Small intestine (tissue), 7 donors: Measurements from ENCODE around the gene CXADR. TPM values are rescaled to one million over a fixed set of nuclear protein-coding genes. Genes with fewer than 3 reads are reported as not detected.
A peak's percentile ranks its signal among the peaks of the same experiment; 100 is the strongest.

Experiments
- DNase-seq, 2 donors: peaks; one replicate each; pipeline versions ENCODE4 v3.0.0 to v3.0.0-alpha.2; 2013
- FAIRE-seq: peaks from 2 replicates; lab custom pipeline; 2012; peaks lifted over from hg19 to GRCh38; lab: Jason Lieb, UNC
- H3K27ac ChIP-seq, 3 donors: one replicate each; pipeline ENCODE4 v1.5.1; 2013; ENCODE audit warnings: low read length in 2 of 3, mild to moderate bottlenecking in 2 of 3, control low read depth in 1 of 3, inconsistent platforms in 1 of 3, low read depth in 1 of 3, moderate library complexity in 1 of 3
- H3K27me3 ChIP-seq, 3 donors: one replicate each; pipeline ENCODE4 v1.6.1; 2013; ENCODE audit warnings: low read length in 3 of 3, inconsistent platforms in 1 of 3; ENCODE audit not compliant: control insufficient read depth in 3 of 3, insufficient read depth in 3 of 3
- H3K36me3 ChIP-seq, 3 donors: one replicate each; pipeline ENCODE4 v1.6.1; 2013; ENCODE audit warnings: low read length in 3 of 3, inconsistent platforms in 1 of 3, low read depth in 1 of 3, mild to moderate bottlenecking in 1 of 3, moderate library complexity in 1 of 3; ENCODE audit not compliant: control insufficient read depth in 3 of 3, insufficient read depth in 2 of 3
- H3K4me1 ChIP-seq, 3 donors: one replicate each; pipeline ENCODE4 v1.6.1; 2013; ENCODE audit warnings: low read length in 2 of 3, inconsistent platforms in 1 of 3, low read depth in 1 of 3, mild to moderate bottlenecking in 1 of 3, moderate library complexity in 1 of 3; ENCODE audit not compliant: control insufficient read depth in 3 of 3, insufficient read depth in 2 of 3
- H3K4me3 ChIP-seq, 3 donors: one replicate each; pipeline ENCODE4 v1.5.1; 2013; ENCODE audit warnings: low read length in 3 of 3, control low read depth in 1 of 3, inconsistent platforms in 1 of 3, low read depth in 1 of 3, mild to moderate bottlenecking in 1 of 3, moderate library complexity in 1 of 3
- H3K9me3 ChIP-seq, 2 donors: one replicate each; pipeline ENCODE4 v1.6.1; 2013; ENCODE audit warnings: low read depth in 1 of 2, low read length in 1 of 2; ENCODE audit not compliant: control insufficient read depth in 2 of 2, insufficient read depth in 1 of 2
- WGBS, 3 donors: extraction: QIAGEN DNeasy Blood & Tissue Kit; methylation state at CpG; one replicate each; pipeline ENCODE4 v1.1.7; 2013; 5-methylcytosine and 5-hydroxymethylcytosine counted together
- polyA plus RNA-seq, 4 donors: library from polyadenylated mRNA; stranded (reverse) in 3 of 4; unstranded in 1 of 4; fragments of 200-250 nt in 3 of 4; fragments of 120-200 nt in 1 of 4; gene quantifications; one replicate each; pipeline versions ENCODE4 v1.2.1 to v1.2.3, GENCODE V29; 2013
- donor health status: healthy with polysubstance abuse.
- donor health status: control.
- donor health status: control.
- donor health status: Bipolar disorder and iron deficiency.
- donor health status: healthy.

The CXADR gene
- polyA plus RNA-seq, 4 donors: 12.5 to 64.8 (median 35.7) TPM

DNA sequence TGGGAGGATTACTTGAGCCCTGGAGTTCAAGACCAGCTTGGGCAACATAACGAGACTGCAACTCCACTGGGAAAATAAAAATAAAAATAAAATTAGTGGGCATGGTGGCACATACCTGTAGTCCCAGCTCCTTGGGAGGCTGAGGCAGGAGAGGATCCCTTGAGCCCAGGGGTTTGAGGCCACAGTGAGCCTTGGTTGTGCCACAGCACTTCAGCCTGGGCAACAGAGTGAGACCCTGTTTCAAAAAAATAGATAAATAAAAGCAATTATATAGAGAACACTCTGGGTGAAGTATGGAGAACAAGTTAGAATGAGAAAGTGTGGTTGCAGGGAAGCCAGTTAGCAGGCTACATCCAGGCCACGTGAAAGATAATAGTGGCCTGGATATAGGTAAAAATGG lies 25.7 kb downstream of the CXADR start:
- Histone ChIP-seq H3K9me3 (no peaks in the 10 kb centered on the region), H3K27ac (no peak overlapping the region), H3K4me1 (peaks cover 0 to 8% (median 2%) of the 10 kb centered on the region in 3 donors), H3K27me3 (no peaks in the 10 kb centered on the region), H3K36me3 (peaks cover 0 to 21% (median 2%) of the 10 kb centered on the region in 3 donors), H3K4me3 (no peak overlapping the region)
- DNase-seq (no peak), FAIRE-seq (no peak)
- WGBS, 3 donors: 56 to 82% (median 73%) methylated on average over 2 of the region's 2 CpGs

DNA sequence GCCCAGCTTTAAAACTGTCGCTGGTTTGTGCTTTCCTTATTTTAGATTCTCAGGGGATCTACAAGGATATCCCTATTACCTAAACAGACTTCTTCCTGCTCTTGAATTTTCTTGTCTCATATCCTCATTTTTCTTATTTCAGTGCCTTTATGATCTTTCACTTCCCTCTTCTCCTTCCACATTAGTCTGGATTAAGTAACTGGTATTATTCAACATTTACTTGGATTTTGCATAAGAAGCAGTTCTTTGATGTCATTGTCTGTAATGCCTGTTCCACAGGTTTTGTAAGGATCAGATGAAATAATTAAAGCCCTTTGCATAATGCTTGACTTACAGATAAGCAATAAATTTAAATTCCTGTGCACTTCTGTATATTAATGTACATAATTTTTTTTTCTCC lies 26.5 kb downstream of the CXADR start:
- WGBS, 3 donors: 63 to 86% (median 78%) methylated on average over 1 of the region's 1 CpG
- no peak overlapping the region for H3K27ac ChIP-seq

DNA sequence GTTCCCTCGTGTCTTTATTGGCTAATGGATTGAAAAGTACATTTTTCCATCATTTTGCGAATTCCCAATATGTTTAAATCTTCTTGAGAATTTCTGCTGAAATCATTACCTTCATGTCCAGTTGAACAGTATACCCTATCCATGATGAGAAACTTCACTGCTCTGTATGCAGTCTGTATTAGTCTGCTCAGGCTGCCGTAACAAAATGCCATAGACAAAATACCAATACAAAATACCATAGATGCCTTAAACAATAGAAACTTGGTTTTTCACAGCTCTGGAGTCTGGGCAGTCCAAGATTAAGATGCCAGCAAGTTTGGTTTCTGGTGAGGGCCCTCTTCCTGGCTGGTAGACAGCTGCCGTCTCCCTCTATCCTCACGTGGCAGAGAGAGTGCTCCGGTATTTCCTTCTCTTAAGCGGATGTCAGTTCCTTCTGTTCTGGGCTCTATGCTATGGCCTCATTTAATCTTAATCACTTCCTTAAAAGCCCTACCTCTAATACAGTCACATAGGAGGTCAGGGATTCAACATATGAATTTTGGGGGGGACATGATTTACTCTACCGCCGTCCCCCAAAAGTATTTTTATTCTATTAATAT lies 27.0 kb downstream of the CXADR start:
- WGBS, 3 donors: 85 to 91% (median 90%) methylated on average over 9 of the region's 9 CpGs
- peaks cover 0 to 8% (median 4%) of the 10 kb centered on the region in 3 donors for H3K4me1 ChIP-seq
- H3K4me3 ChIP-seq: no peak overlapping the region
- H3K27ac ChIP-seq: no peak overlapping the region
- H3K36me3 ChIP-seq: peaks cover 0 to 19% (median 2%) of the 10 kb centered on the region in 3 donors
- FAIRE-seq (no peak), DNase-seq (no peak)
- H3K27me3 ChIP-seq: no peaks in the 10 kb centered on the region
- H3K9me3 ChIP-seq: no peaks in the 10 kb centered on the region

More for the DNA sequence above, 26.5 kb downstream of the CXADR start:
- no peak overlapping the region for H3K4me3 ChIP-seq
- DNase-seq (no peak), FAIRE-seq (no peak)
- H3K9me3 ChIP-seq: no peaks in the 10 kb centered on the region
- no peaks in the 10 kb centered on the region for H3K27me3 ChIP-seq
- peaks cover 0 to 19% (median 2%) of the 10 kb centered on the region in 3 donors for H3K36me3 ChIP-seq
- peaks cover 0 to 8% (median 2%) of the 10 kb centered on the region in 3 donors for H3K4me1 ChIP-seq

DNA sequence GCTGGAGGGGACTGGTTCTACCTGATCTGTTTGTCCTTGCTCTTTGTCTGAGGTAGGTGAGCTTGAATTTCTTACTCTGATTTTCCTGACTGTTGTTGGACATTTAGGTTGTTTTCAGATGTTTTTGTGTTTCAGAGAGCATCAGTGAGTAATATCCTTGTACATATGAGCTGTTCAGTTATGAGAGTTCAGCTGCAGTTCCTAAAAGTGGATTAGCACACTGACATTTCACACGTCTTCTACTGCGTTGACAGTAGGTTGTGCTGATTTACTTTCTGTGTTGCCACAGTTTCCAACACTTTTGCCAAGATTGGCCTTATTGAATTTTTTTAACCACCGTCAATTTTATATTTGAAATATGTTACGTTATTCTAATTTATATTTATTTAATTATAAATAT lies 27.7 kb downstream of the CXADR start:
- H3K27ac ChIP-seq: no peak overlapping the region
- H3K4me3 ChIP-seq: no peak overlapping the region
- H3K27me3 ChIP-seq: no peaks in the 10 kb centered on the region
- WGBS, 3 donors: 81 to 91% (median 90%) methylated on average over 4 of the region's 4 CpGs
- no peaks in the 10 kb centered on the region for H3K9me3 ChIP-seq
- peaks cover 0 to 8% (median 4%) of the 10 kb centered on the region in 3 donors for H3K4me1 ChIP-seq
- DNase-seq: no peak
- H3K36me3 ChIP-seq: peaks cover 0 to 14% (median 2%) of the 10 kb centered on the region in 3 donors
- FAIRE-seq: no peak

DNA sequence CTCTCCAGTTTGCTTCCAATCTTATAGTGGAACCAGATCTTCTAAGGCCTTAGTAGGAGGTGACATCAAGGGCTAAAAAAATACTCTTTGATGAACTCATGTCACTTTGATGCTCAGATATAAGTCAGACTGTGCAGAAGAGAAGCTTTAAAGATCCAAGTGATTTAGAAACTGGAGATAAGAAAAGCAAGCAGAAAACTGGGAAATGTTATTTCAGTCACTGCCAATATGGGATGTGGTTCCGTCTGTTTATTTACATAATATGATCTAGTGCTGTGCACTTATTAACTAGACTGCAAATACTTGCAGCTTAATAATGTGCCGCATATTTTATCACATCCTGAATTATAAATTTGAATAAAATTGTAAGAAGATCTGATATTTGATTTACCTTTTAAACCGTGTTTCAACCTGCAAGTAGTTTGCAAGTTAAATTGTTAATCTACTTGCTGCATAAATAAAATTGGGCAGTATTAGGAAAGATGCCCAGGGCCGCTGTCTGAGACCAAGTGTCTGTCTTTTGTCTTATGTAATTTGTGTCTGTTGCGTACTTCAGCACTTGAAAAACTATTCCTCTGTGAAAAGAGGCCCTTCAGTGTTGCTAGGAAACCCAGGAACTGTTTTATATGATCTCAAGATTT lies 29.6 kb downstream of the CXADR start:
- H3K4me3 ChIP-seq: no peak overlapping the region
- peaks cover 0 to 8% (median 4%) of the 10 kb centered on the region in 3 donors for H3K4me1 ChIP-seq
- peak overlapping the region in 1 of 3 donors; percentile 19 for H3K27ac ChIP-seq
- H3K27me3 ChIP-seq: no peaks in the 10 kb centered on the region
- H3K36me3 ChIP-seq: peaks cover 0 to 19% (median 2%) of the 10 kb centered on the region in 3 donors
- FAIRE-seq (no peak), DNase-seq (peak; percentile 30 to 41)
- no peaks in the 10 kb centered on the region for H3K9me3 ChIP-seq
- WGBS, 3 donors: 15 to 29% (median 23%) methylated on average over 5 of the region's 5 CpGs

DNA sequence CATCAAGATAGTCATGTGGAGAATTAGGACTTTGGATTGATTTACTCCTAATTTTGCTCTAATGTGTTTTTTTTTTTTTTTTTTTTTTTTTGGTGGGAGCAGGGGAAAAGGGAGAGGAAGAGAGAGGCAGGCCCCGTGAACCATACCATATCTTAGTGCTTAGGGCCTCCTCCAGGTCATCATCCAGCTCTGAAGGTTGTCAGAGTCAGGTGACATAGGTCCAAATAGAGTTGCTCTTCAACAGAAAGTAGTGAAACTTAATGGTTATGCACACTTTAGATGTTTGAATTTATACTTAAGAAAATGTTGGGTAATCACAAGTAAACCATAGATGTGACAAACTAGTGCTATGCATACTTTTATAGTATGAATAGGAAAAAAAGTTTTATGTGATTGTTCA lies 32.2 kb downstream of the CXADR start:
- DNase-seq: peak in 1 of 2 donors; percentile 42
- H3K9me3 ChIP-seq: no peaks in the 10 kb centered on the region
- peaks cover 0 to 21% (median 6%) of the 10 kb centered on the region in 3 donors for H3K36me3 ChIP-seq
- no peak overlapping the region for H3K4me3 ChIP-seq
- no peak for FAIRE-seq
- no peaks in the 10 kb centered on the region for H3K27me3 ChIP-seq
- H3K27ac ChIP-seq: no peak overlapping the region
- peaks cover 2 to 8% (median 3%) of the 10 kb centered on the region in 3 donors for H3K4me1 ChIP-seq
- 73 to 87% (median 81%) methylated on average over 1 of the region's 1 CpG for WGBS, 3 donors

DNA sequence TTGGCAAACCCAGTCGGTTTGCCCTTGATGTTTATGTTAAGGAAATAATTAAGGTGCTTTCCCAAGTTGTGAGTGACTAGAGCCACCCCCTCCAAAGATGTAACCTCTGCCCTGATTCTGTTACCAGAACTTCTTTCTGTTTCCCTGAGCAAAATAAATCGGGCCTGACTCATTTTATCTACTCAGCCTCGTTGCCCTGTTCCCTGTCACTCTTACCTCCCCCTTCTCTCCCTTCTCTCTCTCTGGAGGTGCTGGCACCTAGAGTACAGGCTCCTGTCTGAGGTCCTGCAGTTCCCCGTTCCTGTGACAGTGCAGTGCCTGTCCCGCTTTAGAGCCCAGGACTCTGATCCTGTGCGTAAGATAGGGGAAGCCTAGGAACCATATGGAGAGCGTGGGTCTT lies 35.4 kb downstream of the CXADR start:
- H3K9me3 ChIP-seq: no peaks in the 10 kb centered on the region
- no peak overlapping the region for H3K4me3 ChIP-seq
- peaks cover 0 to 3% (median 2%) of the 10 kb centered on the region in 3 donors for H3K4me1 ChIP-seq
- DNase-seq (no peak), FAIRE-seq (no peak)
- H3K27ac ChIP-seq: no peak overlapping the region
- H3K27me3 ChIP-seq: no peaks in the 10 kb centered on the region
- peaks cover 0 to 30% (median 9%) of the 10 kb centered on the region in 3 donors for H3K36me3 ChIP-seq
- 31 to 61% (median 54%) methylated on average over 7 of the region's 7 CpGs for WGBS, 3 donors

DNA sequence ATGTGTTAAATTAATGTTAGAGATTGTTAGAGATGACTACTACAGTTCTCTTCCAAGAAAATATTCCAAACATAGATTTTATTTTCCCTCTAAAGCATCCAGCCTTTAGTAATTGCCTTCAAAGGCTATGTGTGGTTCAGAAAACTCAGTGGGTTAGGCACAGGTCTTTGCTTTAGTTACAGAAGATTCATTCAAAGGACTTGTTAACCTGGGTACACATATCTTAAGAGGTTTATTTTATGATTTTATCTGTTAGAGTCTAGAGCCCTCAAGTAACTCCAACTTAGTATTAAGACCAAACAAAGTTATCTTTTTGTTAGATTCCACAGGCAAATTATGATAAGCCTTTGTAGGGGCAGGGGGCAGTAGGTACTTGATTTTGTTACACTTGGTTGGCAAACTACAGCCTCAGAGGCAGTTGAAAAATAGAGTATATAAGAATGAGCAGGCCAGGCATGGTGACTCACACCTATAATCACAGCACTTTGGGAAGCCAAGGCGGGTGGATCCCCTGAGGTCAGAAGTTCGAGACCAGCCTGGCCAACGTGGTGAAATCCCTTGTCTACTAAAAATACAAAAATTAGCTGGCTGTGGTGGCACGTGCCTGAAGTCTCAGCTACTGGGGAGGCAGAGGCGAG lies 37.9 kb downstream of the CXADR start:
- peaks cover 0 to 40% (median 9%) of the 10 kb centered on the region in 3 donors for H3K36me3 ChIP-seq
- FAIRE-seq: no peak
- DNase-seq: no peak

More for the DNA sequence above, 37.9 kb downstream of the CXADR start:
- Histone ChIP-seq H3K4me1 (peaks cover 0 to 3% (median 0%) of the 10 kb centered on the region in 3 donors), H3K27me3 (no peaks in the 10 kb centered on the region), H3K4me3 (no peak overlapping the region), H3K27ac (no peak overlapping the region), H3K9me3 (no peaks in the 10 kb centered on the region)
- 61 to 76% (median 71%) methylated on average over 5 of the region's 5 CpGs for WGBS, 3 donors
